ENCODE measurements around the gene PRKCZ. TPM values are rescaled to one million over a fixed set of nuclear protein-coding genes. Genes with fewer than 3 reads are reported as not detected.

PRKCZ gene
- total and polyA plus RNA-seq, 9 of the 15 experiments (the other 6 are each of a cell fraction or from before 2014, with no cell fraction given): 0.07 to 3.1 (median 1.3) TPM

- TF ChIP-seq AFF1 (IDR thresholded peaks at IDR 0.05; ENCODE audit: low read depth in 1 of 2, partially characterized antibody in 2 of 2) (peak in 1 of 2 experiments; percentile 92), E2F6 (IDR thresholded peaks at IDR 0.05; ENCODE audit: borderline replicate concordance in 1 of 2, extremely low read depth in 1 of 2, insufficient read depth in 1 of 2, insufficient read length in 1 of 2, low read depth in 1 of 2, low read length in 1 of 2, poor library complexity in 1 of 2, severe bottlenecking in 1 of 2) (peak in 1 of 2 experiments; percentile 22), ZBTB40 (IDR thresholded peaks at IDR 0.05) (peak; percentile 87), ZBTB40 (CRISPR knock-in tag; IDR thresholded peaks at IDR 0.05) (no peak), FIP1L1 (IDR thresholded peaks at IDR 0.05; ENCODE audit: low read depth, low read length, poor library complexity, severe bottlenecking) (peak; percentile 78), ID3 (CRISPR knock-in tag; IDR thresholded peaks at IDR 0.05) (no peak), ID3 (tag; IDR thresholded peaks at IDR 0.05) (0 out of 2 replicates have a peak, but pooled peaks have one; percentile 33), NBN (IDR thresholded peaks at IDR 0.05; ENCODE audit: low read depth) (peak; percentile 50; the same call in 1 of the 2 replicates), ILF3 (IDR thresholded peaks at IDR 0.05; ENCODE audit: borderline replicate concordance) (no peak; the same call in 1 of the 2 replicates)
Observed at GRCh38 chr1:2194898-2195673, 144.9 kb downstream of the PRKCZ start (continued).
